Kidney (tissue), 14 donors: Measurements from ENCODE around the gene PRKACB. TPM values are rescaled to one million over a fixed set of nuclear protein-coding genes. Genes with fewer than 3 reads are reported as not detected.

Experiments used
- DNase-seq, 5 donors: peaks; one replicate each; pipeline ENCODE4 v3.0.0-alpha.2; 2013 to 2020
- FAIRE-seq: peaks from 2 replicates; lab custom pipeline; 2012; peaks lifted over from hg19 to GRCh38; lab: Jason Lieb, UNC
- H3K27ac ChIP-seq, 2 donors: one replicate each; pipeline ENCODE4 v1.7.0; 2013; ENCODE audit warnings: low read depth in 2 of 2, low read length in 2 of 2, inconsistent platforms in 1 of 2
- H3K27me3 ChIP-seq: one replicate; pipeline ENCODE4 v1.7.1; 2013; ENCODE audit warnings: low read length, inconsistent platforms; ENCODE audit not compliant: control insufficient read depth, insufficient read depth
- H3K36me3 ChIP-seq, 3 donors: one replicate each; pipeline versions ENCODE4 v1.7.0 to v1.7.1; 2013; ENCODE audit warnings: low read length in 3 of 3, control low read depth in 1 of 3, inconsistent platforms in 1 of 3; ENCODE audit not compliant: insufficient read depth in 3 of 3, control insufficient read depth in 2 of 3
- H3K4me1 ChIP-seq, 3 donors: one replicate each; pipeline versions ENCODE4 v1.7.0 to v1.7.1; 2013; ENCODE audit warnings: low read length in 3 of 3, inconsistent platforms in 1 of 3, low read depth in 1 of 3; ENCODE audit not compliant: control insufficient read depth in 2 of 3, insufficient read depth in 2 of 3
- H3K4me3 ChIP-seq, 3 donors: one replicate each; pipeline versions ENCODE4 v1.7.0 to v1.8.1; 2013; ENCODE audit warnings: low read length in 3 of 3, control low read depth in 1 of 3, inconsistent platforms in 1 of 3
- H3K9ac ChIP-seq, 3 donors: one replicate each; pipeline versions ENCODE4 v1.7.0 to v1.7.1; 2013; ENCODE audit warnings: low read length in 3 of 3, control low read depth in 1 of 3, inconsistent platforms in 1 of 3
- H3K9me3 ChIP-seq, 3 donors: one replicate each; pipeline versions ENCODE4 v1.7.0 to v1.7.1; 2013; ENCODE audit warnings: low read length in 3 of 3, control low read depth in 1 of 3, inconsistent platforms in 1 of 3; ENCODE audit not compliant: control insufficient read depth in 2 of 3, insufficient read depth in 1 of 3
- intact Hi-C: fragments of 100-400 bp; cut with DNase I; formaldehyde crosslinking; loops from one replicate; pipeline ENCODE4 v1.11.1; 2022
- polyA plus RNA-seq: library from polyadenylated mRNA; stranded (reverse); fragments of 350-450 nt; fragmentation: Illumina TruSeq; extraction: RNeasy Lipid Tissue Mini Kit (QIAGEN cat#74804); gene quantifications from one replicate; pipeline ENCODE4 v1.2.3, GENCODE V29; 2014; ENCODE audit warnings: low read depth, low replicate concordance; ENCODE audit not compliant: insufficient read depth
- total RNA-seq: library from RNA; stranded (reverse); fragmentation: NEBNext Ultra II Directional; extraction: Animal tissue kit (Norgen Biotek cat#: 25700); gene quantifications from one replicate; pipeline ENCODE4 v1.2.1, GENCODE V29; 2021
- TF ChIP-seq, protein P1 (sequence below): IDR thresholded peaks from 3 replicates; pipeline ENCODE4 v1.5.1; 2012; ENCODE audit warnings: mild to moderate bottlenecking, moderate library complexity, borderline replicate concordance; ENCODE audit not compliant: insufficient read depth; ENCODE audit errors: extremely low read depth
- donor health status: control.
- donor health status: control.
- donor health status: control.
- donor health status: control.
- donor health status: control.
- donor health status: DM: yes; HTN: yes; CAD: no.
- donor health status: Normal renal cell carcinoma (clear cell type).

The PRKACB gene
- total and polyA plus RNA-seq, 2 donors from 2014 or later: 22.4 to 52.5 TPM

DNA sequence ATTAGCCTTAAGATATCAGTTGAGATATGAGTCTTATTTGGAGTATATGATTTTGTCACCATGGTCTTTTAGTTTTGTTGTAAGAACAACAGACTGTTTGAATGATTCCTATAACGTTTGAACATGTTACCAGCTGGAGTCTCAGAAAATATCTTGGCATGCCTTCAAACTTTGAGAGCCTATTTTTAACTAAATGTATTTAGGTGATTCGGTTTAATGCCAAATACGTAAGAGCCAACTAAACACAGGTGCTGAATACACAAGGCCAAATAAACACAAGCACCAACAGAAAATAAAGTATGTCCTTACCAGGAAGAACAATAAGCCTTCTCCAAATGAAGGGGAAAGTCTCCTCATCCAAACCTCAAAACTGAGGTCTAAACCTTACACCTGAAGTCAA, 48.6 kb downstream of the PRKACB start:
- H3K9ac ChIP-seq: no peak overlapping the region
- no peaks in the 10 kb centered on the region for H3K4me1 ChIP-seq
- intact Hi-C loops: no loop called here
- FAIRE-seq: no peak
- peaks cover 0 to 8% (median 4%) of the 10 kb centered on the region in 3 donors for H3K36me3 ChIP-seq
- no peaks in the 10 kb centered on the region for H3K27me3 ChIP-seq
- H3K4me3 ChIP-seq: no peak overlapping the region
- no peak overlapping the region for H3K27ac ChIP-seq
- TF ChIP-seq, protein P1, sequence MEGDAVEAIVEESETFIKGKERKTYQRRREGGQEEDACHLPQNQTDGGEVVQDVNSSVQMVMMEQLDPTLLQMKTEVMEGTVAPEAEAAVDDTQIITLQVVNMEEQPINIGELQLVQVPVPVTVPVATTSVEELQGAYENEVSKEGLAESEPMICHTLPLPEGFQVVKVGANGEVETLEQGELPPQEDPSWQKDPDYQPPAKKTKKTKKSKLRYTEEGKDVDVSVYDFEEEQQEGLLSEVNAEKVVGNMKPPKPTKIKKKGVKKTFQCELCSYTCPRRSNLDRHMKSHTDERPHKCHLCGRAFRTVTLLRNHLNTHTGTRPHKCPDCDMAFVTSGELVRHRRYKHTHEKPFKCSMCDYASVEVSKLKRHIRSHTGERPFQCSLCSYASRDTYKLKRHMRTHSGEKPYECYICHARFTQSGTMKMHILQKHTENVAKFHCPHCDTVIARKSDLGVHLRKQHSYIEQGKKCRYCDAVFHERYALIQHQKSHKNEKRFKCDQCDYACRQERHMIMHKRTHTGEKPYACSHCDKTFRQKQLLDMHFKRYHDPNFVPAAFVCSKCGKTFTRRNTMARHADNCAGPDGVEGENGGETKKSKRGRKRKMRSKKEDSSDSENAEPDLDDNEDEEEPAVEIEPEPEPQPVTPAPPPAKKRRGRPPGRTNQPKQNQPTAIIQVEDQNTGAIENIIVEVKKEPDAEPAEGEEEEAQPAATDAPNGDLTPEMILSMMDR: no peak
- H3K9me3 ChIP-seq: peaks cover 0 to 15% (median 3%) of the 10 kb centered on the region in 3 donors
- no peak for DNase-seq

DNA sequence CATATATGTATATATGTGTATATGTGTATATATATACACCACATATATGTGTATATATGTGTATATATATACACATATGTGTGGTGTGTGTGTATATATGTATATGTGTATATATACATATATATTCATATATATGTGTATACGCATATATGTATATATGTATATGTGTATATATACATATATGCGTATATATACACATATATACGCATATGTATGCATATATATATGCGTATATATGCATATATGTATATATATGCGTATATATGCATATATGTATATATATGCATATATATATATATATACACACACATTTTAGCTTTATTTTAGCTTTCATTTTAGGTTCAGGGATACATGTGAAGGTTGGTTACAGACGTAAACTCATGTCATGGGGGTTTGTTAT, 54.8 kb downstream of the PRKACB start:
- no peak for DNase-seq
- no peaks in the 10 kb centered on the region for H3K4me1 ChIP-seq
- no peak overlapping the region for H3K27ac ChIP-seq
- TF ChIP-seq, protein P1: no peak
- no peak overlapping the region for H3K9ac ChIP-seq
- H3K36me3 ChIP-seq: peaks cover 2 to 9% (median 8%) of the 10 kb centered on the region in 3 donors
- no peak for FAIRE-seq
- H3K9me3 ChIP-seq: peaks cover 0 to 2% (median 0%) of the 10 kb centered on the region in 3 donors
- intact Hi-C loops: no loop called here
- H3K27me3 ChIP-seq: no peaks in the 10 kb centered on the region
- no peak overlapping the region for H3K4me3 ChIP-seq

DNA sequence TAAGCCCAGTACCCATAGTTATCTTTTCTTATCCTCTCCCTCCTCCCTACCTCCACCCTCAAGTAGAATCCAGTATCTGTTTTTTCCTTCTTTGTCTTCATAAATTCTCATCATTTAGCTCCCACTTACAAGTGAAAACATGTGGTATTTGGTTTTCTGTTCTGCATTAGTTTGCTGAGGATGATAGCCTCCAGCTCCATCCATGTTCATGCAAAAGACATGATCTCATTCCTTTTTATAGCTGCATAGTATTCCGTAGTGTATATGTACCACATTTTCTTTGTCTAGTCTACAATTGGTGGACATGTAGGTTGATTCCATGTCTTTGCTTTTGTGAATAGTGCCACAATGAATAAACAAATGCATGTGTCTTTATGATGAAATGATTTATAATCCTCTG, 55.2 kb downstream of the PRKACB start:
- FAIRE-seq (no peak), DNase-seq (no peak)
- Histone ChIP-seq H3K4me1 (no peaks in the 10 kb centered on the region), H3K9me3 (peaks cover 0 to 2% (median 0%) of the 10 kb centered on the region in 3 donors), H3K4me3 (no peak overlapping the region), H3K9ac (no peak overlapping the region), H3K27ac (no peak overlapping the region), H3K27me3 (no peaks in the 10 kb centered on the region), H3K36me3 (peaks cover 2 to 9% (median 8%) of the 10 kb centered on the region in 3 donors)
- TF ChIP-seq, protein P1: no peak
- intact Hi-C loops: no loop called here

DNA sequence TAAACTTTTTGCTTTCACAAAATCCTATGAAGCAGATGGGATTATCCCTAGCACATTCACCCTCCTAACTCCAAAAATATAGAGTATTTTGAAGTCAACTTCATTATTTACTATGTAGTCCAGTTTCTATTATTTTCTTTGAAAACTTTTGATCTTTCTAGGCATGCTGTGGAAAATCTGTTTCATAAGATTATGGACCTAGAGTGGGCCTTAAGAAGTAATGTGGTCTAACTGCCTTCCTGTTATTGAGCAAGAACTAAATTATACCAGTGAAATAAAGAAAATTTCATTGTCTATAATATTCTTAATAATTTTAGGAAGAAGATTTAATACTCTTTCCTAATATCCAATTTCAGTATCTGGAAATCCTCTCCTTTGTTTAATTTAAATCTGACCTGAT, 58.1 kb downstream of the PRKACB start:
- no peak for DNase-seq
- Histone ChIP-seq H3K36me3 (peaks cover 2 to 8% (median 5%) of the 10 kb centered on the region in 3 donors), H3K4me3 (no peak overlapping the region), H3K9me3 (peaks cover 0 to 2% (median 0%) of the 10 kb centered on the region in 3 donors), H3K9ac (no peak overlapping the region), H3K4me1 (no peaks in the 10 kb centered on the region), H3K27me3 (no peaks in the 10 kb centered on the region), H3K27ac (no peak overlapping the region)
- intact Hi-C loops: no loop called here
- TF ChIP-seq, protein P1: no peak
- FAIRE-seq: no peak
